HG03045 (cell line): Measurements from ENCODE around the gene CLUH.

Experiments used
- ATAC-seq: cut with Tn5 transposase; IDR thresholded peaks from one replicate; pipeline ENCODE4 v1.9.1; 2021; ENCODE audit warnings: mild to moderate bottlenecking, moderate library complexity; ENCODE audit not compliant: unreplicated experiment

Gene CLUH

GRCh38 chr17:2718150-2718938 is 6.8 kb upstream of the CLUH start:
- no peak for ATAC-seq

GRCh38 chr17:2716649-2717048 is 5.1 kb upstream of the CLUH start:
- no peak for ATAC-seq

GRCh38 chr17:2713881-2714280 is 2.3 kb upstream of the CLUH start:
- no peak for ATAC-seq

GRCh38 chr17:2712300-2713043 is 908 bp upstream of the CLUH start:
- ATAC-seq: no peak

- peak; percentile 25 for ATAC-seq
Observed at GRCh38 chr17:2710803-2711607, 559 bp downstream of the CLUH start.

- ATAC-seq: no peak
Observed at GRCh38 chr17:2710071-2710802, 1.3 kb downstream of the CLUH start.

- no peak for ATAC-seq
Observed at GRCh38 chr17:2709183-2709661, 2.3 kb downstream of the CLUH start.

- ATAC-seq: no peak
Observed at GRCh38 chr17:2708585-2709182, 2.9 kb downstream of the CLUH start.

- no peak for ATAC-seq
Observed at GRCh38 chr17:2707721-2708584, 3.6 kb downstream of the CLUH start.

GRCh38 chr17:2706911-2707510 is 4.6 kb downstream of the CLUH start:
- no peak for ATAC-seq

- ATAC-seq: no peak
Observed at GRCh38 chr17:2705888-2706795, 5.4 kb downstream of the CLUH start.

GRCh38 chr17:2705263-2705662 is 6.3 kb downstream of the CLUH start:
- ATAC-seq: no peak

GRCh38 chr17:2704890-2705248 is 6.7 kb downstream of the CLUH start:
- ATAC-seq: no peak

- ATAC-seq: no peak
Observed at GRCh38 chr17:2704031-2704889, 7.3 kb downstream of the CLUH start.

GRCh38 chr17:2703606-2704005 is 8.0 kb downstream of the CLUH start:
- ATAC-seq: no peak

GRCh38 chr17:2703181-2703580 is 8.4 kb downstream of the CLUH start:
- no peak for ATAC-seq
